Activated T-helper 1 cell treated with anti-CD3 and anti-CD28 coated beads, Interleukin-12 subunit alpha, Interleukin-12 subunit beta, Interleukin-2, Interleukin-4 antibody, amounts not matched to agents 30 ng/mL and 10 ng/mL and 1 ng/mL, durations not matched to agents 14 hours and 24 hours and 36 hours (primary cell): Measurements from ENCODE around the gene CLNK. TPM values are rescaled to one million over a fixed set of nuclear protein-coding genes. Genes with fewer than 3 reads are reported as not detected.

ENCODE experiments used
- DNase-seq: peaks from one replicate; pipeline ENCODE4 v3.0.0; 2021; ENCODE audit warnings: low spot score
- H3K27ac Mint-ChIP-seq: one replicate; pipeline ENCODE4 v1.8.0; 2021; ENCODE audit warnings: mild to moderate bottlenecking, mixed read lengths
- H3K27me3 Mint-ChIP-seq: one replicate; pipeline ENCODE4 v1.8.0; 2022; ENCODE audit warnings: mild to moderate bottlenecking, moderate library complexity, mixed read lengths; ENCODE audit not compliant: insufficient read depth
- H3K36me3 Mint-ChIP-seq: one replicate; pipeline ENCODE4 v1.8.0; 2021; ENCODE audit warnings: low read depth, mixed read lengths
- H3K4me1 Mint-ChIP-seq: one replicate; pipeline ENCODE4 v1.8.0; 2021; ENCODE audit warnings: low read depth, mixed read lengths
- H3K4me3 Mint-ChIP-seq: one replicate; pipeline ENCODE4 v1.8.0; 2021; ENCODE audit warnings: mild to moderate bottlenecking, moderate library complexity, mixed read lengths
- H3K9me3 Mint-ChIP-seq: one replicate; pipeline ENCODE4 v1.8.0; 2021; ENCODE audit warnings: mixed read lengths
- intact Hi-C: fragments of 100-400 bp; cut with micrococcal nuclease; formaldehyde crosslinking; loops from one replicate; pipeline ENCODE4 v1.15.1; 2024
- total RNA-seq: library from RNA; stranded (reverse); gene quantifications from 2 replicates; pipeline ENCODE4 v1.2.3, GENCODE V29; 2022

Gene CLNK
- total RNA-seq, 1 donor from 2014 or later = 0.57 TPM

DNA sequence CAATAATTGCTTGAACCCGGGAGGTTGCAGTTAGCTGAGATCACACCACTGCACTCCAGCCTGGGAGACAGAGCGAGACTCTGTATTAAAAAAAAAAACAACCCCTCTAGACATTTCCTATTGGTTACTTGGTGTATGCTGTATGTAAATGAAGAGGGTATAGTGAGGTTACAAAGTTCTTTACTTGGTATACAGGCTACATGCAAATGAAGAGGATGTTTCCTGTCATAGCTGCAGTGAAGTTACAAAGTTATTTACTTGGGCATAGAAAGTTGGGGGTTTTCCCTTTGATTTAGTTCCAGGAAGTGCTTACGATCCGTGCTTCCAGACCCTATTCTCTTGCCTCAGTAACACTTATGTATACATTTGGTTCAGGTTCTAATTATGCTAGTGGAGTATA, 38.4 kb upstream of the CLNK start:
- H3K27ac Mint-ChIP-seq = peak overlapping the region; percentile 73

DNA sequence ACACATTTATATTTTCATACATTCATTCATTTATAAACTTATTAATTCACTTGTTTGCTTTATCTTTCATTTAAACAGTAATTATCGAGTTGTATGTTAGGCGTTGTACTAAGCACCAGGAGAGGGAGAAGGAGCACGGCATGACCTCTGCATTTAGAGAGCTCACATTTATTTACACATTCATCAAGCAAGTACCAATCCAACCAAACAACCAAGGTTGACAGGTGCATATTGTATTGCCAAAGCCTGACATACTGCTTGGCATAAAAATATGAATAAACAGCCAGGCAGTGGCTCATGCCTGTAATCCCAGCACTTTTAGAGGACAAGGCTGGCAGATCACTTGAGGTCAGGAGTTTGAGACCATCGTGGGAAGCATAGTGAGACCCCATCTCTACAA, 37.0 kb upstream of the CLNK start:
- Mint-ChIP-seq H3K36me3 (peaks cover 12% of the 10 kb centered on the region), H3K27me3 (peaks cover 3% of the 10 kb centered on the region), H3K4me1 (peaks cover 63% of the 10 kb centered on the region), H3K9me3 (peaks cover 6% of the 10 kb centered on the region), H3K4me3 (peak overlapping the region; percentile 28), H3K27ac (peak overlapping the region; percentile 25)
- intact Hi-C loops = loop anchor here (2.0 kb wide), 2 partner anchors 51 to 233 kb away; no protein-coding TSS in a partner anchor
- DNase-seq = no peak

More for the DNA sequence above, 38.4 kb upstream of the CLNK start:
- Mint-ChIP-seq H3K4me3 (peak overlapping the region; percentile 47), H3K9me3 (peaks cover 10% of the 10 kb centered on the region), H3K4me1 (peaks cover 76% of the 10 kb centered on the region), H3K36me3 (peaks cover 19% of the 10 kb centered on the region), H3K27me3 (peaks cover under 1% of the 10 kb centered on the region)
- DNase-seq = no peak
- intact Hi-C loops = loop anchor here (1.0 to 2.0 kb wide), 4 partner anchors 9 to 232 kb away; no protein-coding TSS in a partner anchor

DNA sequence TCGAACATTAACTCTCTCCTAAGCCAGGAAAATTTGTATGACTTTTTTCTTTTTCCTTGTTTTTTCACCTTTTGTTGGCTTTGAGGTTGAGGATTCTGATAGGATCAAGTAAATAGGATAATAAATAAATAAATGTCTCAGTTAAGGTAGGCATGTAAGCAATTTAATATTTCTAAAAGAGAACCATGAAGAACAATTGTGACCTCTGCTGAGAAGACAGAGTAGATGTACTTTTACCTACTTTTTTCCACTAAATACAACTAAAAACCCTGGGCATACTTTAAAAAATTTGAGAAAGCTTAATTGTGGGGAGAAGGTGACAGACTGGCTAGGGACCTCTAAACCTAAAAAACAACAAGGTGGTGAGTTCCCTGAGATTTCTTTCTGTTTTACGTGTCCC, 31.6 kb upstream of the CLNK start:
- H3K4me1 Mint-ChIP-seq = peaks cover 21% of the 10 kb centered on the region
- intact Hi-C loops = no loop called here
- no peak overlapping the region for H3K4me3 Mint-ChIP-seq
- peaks cover 3% of the 10 kb centered on the region for H3K27me3 Mint-ChIP-seq
- DNase-seq = no peak
- H3K27ac Mint-ChIP-seq = no peak overlapping the region
- H3K36me3 Mint-ChIP-seq = peaks cover 7% of the 10 kb centered on the region
- peaks cover 7% of the 10 kb centered on the region for H3K9me3 Mint-ChIP-seq

DNA sequence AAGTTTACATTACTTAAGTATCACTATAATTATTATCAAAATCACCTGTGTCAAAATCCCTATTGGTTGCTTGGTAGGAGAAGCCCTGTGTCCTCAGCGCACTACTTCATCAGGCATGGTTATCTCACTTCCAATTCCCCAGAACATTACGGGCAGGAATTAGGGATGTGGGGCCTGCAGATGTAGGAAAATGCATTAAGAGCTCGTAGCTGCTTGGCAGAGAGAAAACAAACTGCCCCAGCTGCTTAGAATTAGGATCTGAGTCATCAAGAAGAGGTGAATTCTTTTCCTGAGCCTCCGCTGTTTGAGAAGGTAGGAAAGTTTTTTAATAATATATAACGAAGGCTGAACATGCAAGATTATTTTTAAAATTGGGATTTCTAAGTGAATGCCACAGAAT, 31.1 kb upstream of the CLNK start:
- Mint-ChIP-seq H3K27ac (no peak overlapping the region), H3K36me3 (peaks cover 7% of the 10 kb centered on the region), H3K9me3 (peaks cover 7% of the 10 kb centered on the region), H3K27me3 (peaks cover 3% of the 10 kb centered on the region), H3K4me3 (no peak overlapping the region), H3K4me1 (peaks cover 18% of the 10 kb centered on the region)
- DNase-seq = no peak
- intact Hi-C loops = no loop called here

DNA sequence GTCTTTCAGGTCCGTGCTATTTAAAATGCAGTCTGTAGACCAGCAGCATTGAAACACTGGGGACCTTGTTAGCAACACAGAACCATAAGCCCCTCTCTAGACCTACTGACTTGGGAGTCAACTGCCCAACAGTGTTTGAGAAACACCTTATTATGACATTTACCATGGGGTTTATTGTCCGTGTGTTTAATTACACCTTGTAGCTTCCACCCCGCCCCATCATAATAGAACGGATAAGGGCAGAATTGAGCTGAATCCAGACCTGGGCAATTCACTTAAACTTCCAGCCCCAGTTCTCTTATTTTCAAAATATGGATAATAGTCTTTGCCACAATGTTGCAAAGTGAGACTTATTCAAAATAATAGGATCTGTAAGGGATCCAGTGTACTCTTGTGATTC, 30.6 kb upstream of the CLNK start:
- H3K4me1 Mint-ChIP-seq = peaks cover 13% of the 10 kb centered on the region
- peaks cover 5% of the 10 kb centered on the region for H3K36me3 Mint-ChIP-seq
- H3K4me3 Mint-ChIP-seq = no peak overlapping the region
- H3K27ac Mint-ChIP-seq = no peak overlapping the region
- peaks cover 7% of the 10 kb centered on the region for H3K9me3 Mint-ChIP-seq
- DNase-seq = no peak
- H3K27me3 Mint-ChIP-seq = peaks cover 3% of the 10 kb centered on the region
- intact Hi-C loops = no loop called here

DNA sequence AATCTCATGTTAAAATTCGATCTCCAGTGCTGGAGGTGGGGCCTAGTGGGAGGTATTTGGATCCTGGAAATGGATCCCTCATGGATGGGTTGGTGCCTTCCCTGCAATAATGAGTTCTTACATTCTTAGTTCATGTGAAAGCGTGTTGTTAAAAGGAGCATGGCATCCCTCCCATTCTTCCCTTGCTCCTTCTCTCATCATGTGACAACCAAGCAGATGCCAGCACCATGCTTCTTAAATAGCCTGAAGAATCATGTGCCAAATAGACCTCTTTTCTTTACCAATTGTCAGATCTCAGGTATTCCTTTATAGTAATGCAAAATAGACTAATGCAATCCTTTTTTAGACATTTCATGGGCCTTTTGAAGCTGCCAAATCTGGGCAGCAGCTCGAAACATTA, 29.0 kb upstream of the CLNK start:
- no peak for DNase-seq
- peaks cover 3% of the 10 kb centered on the region for H3K36me3 Mint-ChIP-seq
- intact Hi-C loops = no loop called here
- H3K9me3 Mint-ChIP-seq = peaks cover 7% of the 10 kb centered on the region
- H3K27me3 Mint-ChIP-seq = peaks cover 3% of the 10 kb centered on the region
- H3K4me1 Mint-ChIP-seq = peaks cover 4% of the 10 kb centered on the region
- H3K27ac Mint-ChIP-seq = no peak overlapping the region
- no peak overlapping the region for H3K4me3 Mint-ChIP-seq

DNA sequence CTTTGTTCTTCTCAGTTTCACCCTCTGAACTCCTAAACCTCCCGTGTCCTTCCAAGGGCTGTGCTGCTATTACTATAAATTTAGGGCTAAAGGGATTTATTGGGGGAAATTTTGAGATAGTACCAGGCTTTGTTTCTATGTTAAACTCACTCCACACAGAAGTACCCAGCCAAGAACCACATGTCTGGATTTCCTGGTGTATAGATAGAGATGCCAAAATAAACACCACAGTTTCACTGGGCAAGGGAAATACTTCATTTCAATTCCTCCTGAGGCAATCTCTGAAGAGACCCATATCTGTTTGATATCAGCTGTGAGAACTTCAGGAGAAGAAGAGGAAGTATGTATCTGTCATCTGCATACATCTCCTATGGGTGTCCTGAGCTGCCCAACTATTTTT, 21.7 kb upstream of the CLNK start:
- Mint-ChIP-seq H3K27me3 (no peaks in the 10 kb centered on the region), H3K27ac (no peak overlapping the region), H3K36me3 (no peaks in the 10 kb centered on the region), H3K4me3 (no peak overlapping the region), H3K9me3 (no peaks in the 10 kb centered on the region), H3K4me1 (peaks cover 6% of the 10 kb centered on the region)
- intact Hi-C loops = no loop called here
- DNase-seq = no peak

DNA sequence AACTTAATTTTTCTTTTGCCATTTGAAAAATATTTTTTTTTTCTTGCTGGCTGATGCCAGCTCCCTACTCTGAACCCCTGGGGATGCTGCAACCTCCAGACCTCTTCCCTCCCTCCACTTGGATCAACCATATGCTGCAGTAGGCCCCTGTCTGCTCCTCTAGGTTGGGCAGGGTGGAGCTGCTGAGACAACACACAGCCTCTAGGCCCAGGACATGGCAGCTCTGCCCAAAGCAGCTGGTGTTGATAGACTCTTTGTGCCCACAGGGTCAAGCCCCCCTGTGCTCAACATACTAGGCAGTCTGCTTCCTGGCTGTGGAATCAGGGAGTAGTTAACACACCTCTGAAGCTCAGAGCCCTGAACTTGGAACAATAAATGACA, 19.9 kb upstream of the CLNK start:
- intact Hi-C loops = no loop called here
- Mint-ChIP-seq H3K27me3 (no peaks in the 10 kb centered on the region), H3K36me3 (no peaks in the 10 kb centered on the region), H3K9me3 (no peaks in the 10 kb centered on the region), H3K4me3 (no peak overlapping the region), H3K27ac (no peak overlapping the region), H3K4me1 (peaks cover 6% of the 10 kb centered on the region)
- DNase-seq = no peak

DNA sequence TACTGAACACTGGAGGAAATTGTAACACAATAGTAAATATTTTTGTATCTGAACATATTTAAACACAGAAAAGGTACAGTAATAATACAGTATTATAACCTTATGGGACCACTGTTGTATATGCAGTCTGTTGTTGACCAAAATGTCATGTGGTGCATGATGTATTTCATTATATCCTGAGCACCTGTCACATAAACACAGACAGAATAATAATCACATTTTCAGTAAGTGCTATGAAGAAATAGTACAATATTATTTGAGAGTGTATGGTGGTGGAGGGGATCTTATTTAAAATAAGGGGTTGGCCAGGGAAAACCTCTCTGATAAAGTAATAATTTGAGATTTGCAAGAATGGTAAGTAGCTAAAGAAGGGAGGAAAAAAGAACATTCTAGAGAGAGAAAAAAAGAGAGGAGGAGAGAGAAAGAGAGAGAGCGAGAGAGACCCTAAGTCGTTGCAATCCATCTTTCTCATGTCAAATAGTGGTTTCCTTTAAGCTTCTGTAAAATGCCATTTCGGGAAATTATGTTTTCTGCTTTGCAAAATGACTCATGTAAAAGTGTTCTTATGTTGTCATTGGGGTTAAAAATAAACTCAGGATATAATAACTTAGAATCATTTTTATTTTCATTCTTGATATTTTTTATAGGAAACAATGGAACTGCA, 19.3 kb upstream of the CLNK start:
- intact Hi-C loops = no loop called here
- H3K4me3 Mint-ChIP-seq = no peak overlapping the region
- DNase-seq = no peak
- H3K27me3 Mint-ChIP-seq = no peaks in the 10 kb centered on the region
- H3K36me3 Mint-ChIP-seq = no peaks in the 10 kb centered on the region
- peaks cover 6% of the 10 kb centered on the region for H3K4me1 Mint-ChIP-seq
- H3K27ac Mint-ChIP-seq = no peak overlapping the region
- peaks cover 3% of the 10 kb centered on the region for H3K9me3 Mint-ChIP-seq

DNA sequence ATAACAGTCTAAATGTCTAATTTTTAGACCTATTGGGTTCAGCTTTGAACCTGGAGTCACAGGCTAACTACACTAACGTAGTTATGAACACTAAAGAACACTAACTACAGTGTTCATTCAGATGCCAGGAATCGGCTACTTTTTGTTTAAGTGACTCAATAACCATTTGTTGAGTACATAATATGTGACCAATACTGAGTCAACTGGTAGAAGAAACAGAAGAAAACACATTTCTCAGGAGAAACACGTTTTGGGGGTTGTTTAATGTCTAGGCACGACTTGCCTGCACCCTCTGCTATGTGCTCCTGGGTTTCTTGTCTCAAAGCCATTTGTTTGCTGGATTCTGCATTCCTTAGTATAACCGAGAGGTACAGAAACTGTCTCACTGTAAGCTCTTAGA, 18.6 kb upstream of the CLNK start:
- peaks cover 9% of the 10 kb centered on the region for H3K9me3 Mint-ChIP-seq
- no peak overlapping the region for H3K4me3 Mint-ChIP-seq
- no peak for DNase-seq
- no peaks in the 10 kb centered on the region for H3K27me3 Mint-ChIP-seq
- no peak overlapping the region for H3K27ac Mint-ChIP-seq
- intact Hi-C loops = no loop called here
- peaks cover 6% of the 10 kb centered on the region for H3K4me1 Mint-ChIP-seq
- H3K36me3 Mint-ChIP-seq = peaks cover 1% of the 10 kb centered on the region

DNA sequence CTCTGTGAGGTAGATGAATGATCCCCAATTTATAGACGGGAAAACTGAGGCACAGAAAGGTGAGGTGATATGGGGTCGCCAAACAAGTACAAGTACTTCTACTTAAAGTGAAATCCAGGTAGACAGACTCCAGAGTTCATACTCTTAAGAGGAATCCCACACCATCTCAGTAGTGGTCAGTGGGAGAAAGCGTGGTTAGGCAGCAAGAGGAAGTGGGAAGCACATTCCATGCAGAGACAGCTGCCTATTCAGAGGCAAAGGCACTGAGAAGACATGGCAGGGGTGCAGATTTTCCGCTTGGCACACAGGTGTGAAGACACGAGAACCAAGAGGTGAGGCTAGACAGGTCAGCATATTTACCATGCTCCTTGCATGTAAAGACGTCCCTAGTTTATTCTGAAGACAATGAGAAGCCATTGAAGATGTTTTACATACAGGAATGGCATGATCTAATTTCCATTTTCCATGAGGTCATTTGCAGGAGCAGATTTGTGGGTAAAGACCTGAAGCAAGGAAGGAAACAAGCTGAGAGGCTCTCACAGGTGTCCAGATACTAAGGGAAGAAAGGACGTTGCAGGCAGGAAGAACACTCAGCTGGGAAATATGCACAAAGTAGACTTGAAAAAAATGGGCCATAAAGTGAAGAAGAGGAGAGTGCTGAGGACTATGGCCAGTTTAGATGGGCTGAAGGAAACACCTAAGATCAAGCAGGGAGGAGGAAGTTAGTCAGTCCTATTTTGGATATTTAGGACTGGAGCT, 17.3 kb upstream of the CLNK start:
- Mint-ChIP-seq H3K36me3 (peaks cover 1% of the 10 kb centered on the region), H3K27me3 (no peaks in the 10 kb centered on the region), H3K27ac (no peak overlapping the region), H3K4me3 (no peak overlapping the region), H3K4me1 (peaks cover 6% of the 10 kb centered on the region), H3K9me3 (peaks cover 9% of the 10 kb centered on the region)
- intact Hi-C loops = no loop called here
- no peak for DNase-seq

DNA sequence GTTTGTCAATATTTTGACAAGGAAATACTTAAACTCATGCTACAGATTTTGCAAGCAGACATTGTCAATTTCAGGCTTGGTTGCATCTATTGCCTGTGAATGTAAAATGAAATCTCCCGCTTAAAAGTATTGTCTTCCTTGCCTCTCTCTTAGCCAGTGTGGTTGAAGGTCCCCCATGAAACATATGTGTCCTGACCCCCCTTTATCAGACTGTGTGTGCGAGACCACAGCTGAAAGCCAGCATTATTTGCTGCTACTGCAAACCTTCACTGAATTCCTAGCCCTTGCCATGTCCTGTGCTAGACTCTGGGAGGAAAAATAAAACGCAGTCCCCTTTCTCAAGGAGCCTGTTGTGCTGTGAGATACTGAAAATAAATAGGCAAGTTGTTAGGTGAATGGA, 16.6 kb upstream of the CLNK start:
- Mint-ChIP-seq H3K9me3 (peaks cover 9% of the 10 kb centered on the region), H3K27ac (no peak overlapping the region), H3K36me3 (peaks cover 1% of the 10 kb centered on the region), H3K4me1 (peaks cover 6% of the 10 kb centered on the region), H3K27me3 (no peaks in the 10 kb centered on the region), H3K4me3 (no peak overlapping the region)
- DNase-seq = no peak
- intact Hi-C loops = no loop called here

DNA sequence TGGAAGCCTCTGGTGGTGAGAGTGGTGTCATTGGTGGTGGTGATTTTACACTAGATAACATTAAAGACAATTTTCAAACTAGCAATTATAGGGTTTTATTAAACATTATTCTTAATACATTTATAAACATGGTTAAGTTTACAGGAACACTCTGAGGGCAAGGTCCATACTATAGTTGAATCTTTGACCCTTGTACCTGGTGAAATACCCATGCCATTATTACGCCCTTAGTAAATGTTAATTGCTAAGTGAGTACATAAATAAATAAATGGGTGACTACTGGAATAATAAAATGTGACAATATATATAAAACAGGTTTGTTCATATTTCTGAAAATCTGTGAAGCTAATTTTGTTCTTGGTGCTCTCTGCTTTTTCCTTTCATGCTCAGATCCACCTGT, 13.6 kb upstream of the CLNK start:
- H3K4me3 Mint-ChIP-seq = no peak overlapping the region
- no peak overlapping the region for H3K27ac Mint-ChIP-seq
- intact Hi-C loops = no loop called here
- H3K4me1 Mint-ChIP-seq = no peaks in the 10 kb centered on the region
- H3K36me3 Mint-ChIP-seq = peaks cover 1% of the 10 kb centered on the region
- H3K9me3 Mint-ChIP-seq = peaks cover 9% of the 10 kb centered on the region
- no peak for DNase-seq
- H3K27me3 Mint-ChIP-seq = no peaks in the 10 kb centered on the region
